ENCODE data around the gene PCLAF. TPM values are rescaled to one million over a fixed set of nuclear protein-coding genes. Genes with fewer than 3 reads are reported as not detected.

PCLAF gene
- polyA plus RNA-seq, 1 experiment, result 104 TPM

DNA sequence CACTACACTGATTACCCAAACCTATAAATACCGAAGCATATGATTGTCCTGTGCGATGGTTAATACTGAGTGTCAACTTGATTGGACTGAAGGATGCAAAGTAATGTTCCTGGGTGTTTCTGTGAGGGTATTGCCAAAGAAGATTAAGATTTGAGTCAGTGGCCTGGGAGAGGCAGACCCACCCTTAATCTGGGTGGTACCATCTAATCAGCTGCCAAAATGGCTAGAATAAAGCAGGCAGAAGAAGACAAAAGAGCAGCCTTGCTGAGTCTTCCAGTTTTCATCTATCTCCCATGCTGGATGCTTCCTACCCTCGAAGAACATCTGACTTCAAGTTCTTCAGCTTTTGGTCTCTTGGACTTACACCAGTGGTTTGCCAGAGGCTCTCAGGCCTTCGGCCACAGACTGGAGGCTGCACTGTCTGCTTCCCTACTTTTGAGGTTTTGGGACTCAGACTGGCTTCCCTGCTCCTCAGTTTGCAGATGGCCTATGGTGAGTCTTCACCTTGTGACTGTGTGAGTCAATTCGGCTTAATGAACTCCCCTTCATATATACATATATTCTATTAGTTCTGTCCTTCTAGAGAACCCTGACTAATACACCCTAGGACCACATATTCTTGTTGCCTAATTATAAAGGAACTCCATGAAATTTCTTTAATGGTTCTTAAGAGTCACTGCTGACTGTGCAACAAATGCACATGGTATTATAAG, 56.9 kb downstream of the PCLAF start:
- no peak overlapping the region for H3K4me3 ChIP-seq (ENCODE audit: low read depth, low read length)
- no peak for DNase-seq (ENCODE audit: low read depth, low spot score)
- H3K27ac ChIP-seq (ENCODE audit: low read depth, low read length), result no peak overlapping the region
- H3K9me3 ChIP-seq (ENCODE audit: control insufficient read depth, insufficient read depth, low read length), result no peaks in the 10 kb centered on the region
- ChIA-PET POLR2A (no interaction called here), CTCF (interaction anchor here (1.5 kb wide), 1 partner anchor 32 kb away, joined by 5 read pairs; the partner anchor contains the start of gene CSNK1G1)
- no peaks in the 10 kb centered on the region for H3K27me3 ChIP-seq (ENCODE audit: control insufficient read depth, insufficient read depth, low read length)
- TF ChIP-seq, protein P1, sequence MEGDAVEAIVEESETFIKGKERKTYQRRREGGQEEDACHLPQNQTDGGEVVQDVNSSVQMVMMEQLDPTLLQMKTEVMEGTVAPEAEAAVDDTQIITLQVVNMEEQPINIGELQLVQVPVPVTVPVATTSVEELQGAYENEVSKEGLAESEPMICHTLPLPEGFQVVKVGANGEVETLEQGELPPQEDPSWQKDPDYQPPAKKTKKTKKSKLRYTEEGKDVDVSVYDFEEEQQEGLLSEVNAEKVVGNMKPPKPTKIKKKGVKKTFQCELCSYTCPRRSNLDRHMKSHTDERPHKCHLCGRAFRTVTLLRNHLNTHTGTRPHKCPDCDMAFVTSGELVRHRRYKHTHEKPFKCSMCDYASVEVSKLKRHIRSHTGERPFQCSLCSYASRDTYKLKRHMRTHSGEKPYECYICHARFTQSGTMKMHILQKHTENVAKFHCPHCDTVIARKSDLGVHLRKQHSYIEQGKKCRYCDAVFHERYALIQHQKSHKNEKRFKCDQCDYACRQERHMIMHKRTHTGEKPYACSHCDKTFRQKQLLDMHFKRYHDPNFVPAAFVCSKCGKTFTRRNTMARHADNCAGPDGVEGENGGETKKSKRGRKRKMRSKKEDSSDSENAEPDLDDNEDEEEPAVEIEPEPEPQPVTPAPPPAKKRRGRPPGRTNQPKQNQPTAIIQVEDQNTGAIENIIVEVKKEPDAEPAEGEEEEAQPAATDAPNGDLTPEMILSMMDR (IDR thresholded peaks at IDR 0.05; ENCODE audit: low read depth, low read length), result no peak

DNA sequence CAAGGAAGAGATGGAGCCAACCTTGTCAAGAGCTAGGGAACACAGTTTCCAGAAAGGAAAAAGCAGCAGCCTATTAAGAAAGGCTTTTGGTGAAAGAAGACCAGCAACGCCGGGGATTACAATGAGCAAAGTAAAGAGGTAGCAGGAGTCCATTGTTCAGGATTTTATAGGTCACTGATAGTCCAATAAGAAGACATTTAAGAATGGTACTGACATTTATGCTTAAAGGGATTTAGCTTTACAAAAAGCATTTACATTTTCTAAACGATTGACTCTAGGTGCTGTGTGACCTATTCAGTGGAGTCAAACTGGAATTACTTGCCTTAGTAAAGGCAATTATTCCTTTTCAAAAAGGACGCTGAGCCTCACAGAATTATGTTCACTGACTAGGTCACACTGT, 66.0 kb downstream of the PCLAF start:
- TF ChIP-seq, protein P1 (IDR thresholded peaks at IDR 0.05; ENCODE audit: low read depth, low read length), result no peak
- DNase-seq (ENCODE audit: low read depth, low spot score), result no peak
- no peaks in the 10 kb centered on the region for H3K27me3 ChIP-seq (ENCODE audit: control insufficient read depth, insufficient read depth, low read length)
- ChIA-PET POLR2A (no interaction called here), CTCF (no interaction called here)
- H3K27ac ChIP-seq (ENCODE audit: low read depth, low read length), result no peak overlapping the region
- no peaks in the 10 kb centered on the region for H3K9me3 ChIP-seq (ENCODE audit: control insufficient read depth, insufficient read depth, low read length)
- no peak overlapping the region for H3K4me3 ChIP-seq (ENCODE audit: low read depth, low read length)

- no peaks in the 10 kb centered on the region for H3K9me3 ChIP-seq (ENCODE audit: control insufficient read depth, insufficient read depth, low read length)
- CTCF ChIA-PET, result interaction anchor here (0.7 kb wide), 1 partner anchor 88 kb away, joined by 4 read pairs; no protein-coding TSS in a partner anchor
Measured at GRCh38 chr15:64314456-64314855, 66.8 kb downstream of the PCLAF start.

More at GRCh38 chr15:64314456-64314855, 66.8 kb downstream of the PCLAF start:
- POLR2A ChIA-PET, result no interaction called here
- Histone ChIP-seq H3K27ac (ENCODE audit: low read depth, low read length) (no peak overlapping the region), H3K27me3 (ENCODE audit: control insufficient read depth, insufficient read depth, low read length) (no peaks in the 10 kb centered on the region), H3K4me3 (ENCODE audit: low read depth, low read length) (no peak overlapping the region)
- TF ChIP-seq, protein P1 (IDR thresholded peaks at IDR 0.05; ENCODE audit: low read depth, low read length), result no peak
- DNase-seq (ENCODE audit: low read depth, low spot score), result no peak

Small RNAs within 50 kb of the gene (small RNA-seq; reads per million reads assigned to genes)
- not detected for gene RF00554 (ENCODE audit: insufficient read length, low read depth)

Other genes starting within 250 kb of the PCLAF start
- gene SNX22, start 229.7 kb downstream of the PCLAF start, polyA plus RNA-seq (2011; rRNA removed), result 0.06 and 0.10 TPM in 2 replicates
- gene PPIB, start 218.4 kb downstream of the PCLAF start, polyA plus RNA-seq (2011; rRNA removed), result 1,298 and 1,311 TPM in 2 replicates
- 19.0 and 24.3 TPM in 2 replicates for gene CSNK1G1, start 25.3 kb downstream of the PCLAF start, polyA plus RNA-seq (2011; rRNA removed)
- gene TRIP4, start 6.4 kb upstream of the PCLAF start, polyA plus RNA-seq (2011; rRNA removed), result 26.5 and 28.0 TPM in 2 replicates
- gene ZNF609, start 79.1 kb upstream of the PCLAF start, polyA plus RNA-seq (2011; rRNA removed), result 28.9 and 31.1 TPM in 2 replicates

Data from AG04450 (cell line).